VCaP (cell line): Measurements from ENCODE around the gene SF3B4.

ENCODE experiments used
- H3K27ac ChIP-seq: fragments of 450-650 bp; 2 replicates; pipeline ENCODE4 v1.5.1; 2017
- CTCF ChIP-seq: fragments of 450-650 bp; conservative IDR thresholded peaks from 2 replicates; pipeline ENCODE4 v1.5.1; 2017; ENCODE audit warnings: mild to moderate bottlenecking, moderate library complexity

The SF3B4 gene

GRCh38 chr1:149903836-149904491 is 23.6 kb downstream of the SF3B4 start:
- TF ChIP-seq CTCF, result no peak
- H3K27ac ChIP-seq, result no peak overlapping the region

GRCh38 chr1:149899460-149900284 is 27.9 kb downstream of the SF3B4 start, which contains the start of gene BOLA1:
TSS of gene BOLA1 (plus strand) at chr1:149899568. CDS start at chr1:149900060, 492 bp downstream.
- TF ChIP-seq CTCF, result no peak
- H3K27ac ChIP-seq, result peak within 1 kb of the TSS; percentile 60

- no peak overlapping the region for H3K27ac ChIP-seq
- TF ChIP-seq CTCF, result no peak
These were observed 31.0 kb downstream of the SF3B4 start for GRCh38 chr1:149896575-149896974.

GRCh38 chr1:149888999-149889289 is 38.7 kb downstream of the SF3B4 start:
- H3K27ac ChIP-seq, result peak overlapping the region; percentile 90

GRCh38 chr1:149888247-149888998 is 39.2 kb downstream of the SF3B4 start:
- peak overlapping the region; percentile 90 for H3K27ac ChIP-seq
- peak; percentile 72 for TF ChIP-seq CTCF

More at GRCh38 chr1:149888999-149889289, 38.7 kb downstream of the SF3B4 start:
- TF ChIP-seq CTCF, result no peak

- TF ChIP-seq CTCF, result no peak
These were observed 40.0 kb downstream of the SF3B4 start for GRCh38 chr1:149887456-149888246.

GRCh38 chr1:149887196-149887455 is 40.5 kb downstream of the SF3B4 start:
- H3K27ac ChIP-seq, result peak overlapping the region; percentile 90

More at GRCh38 chr1:149887456-149888246, 40.0 kb downstream of the SF3B4 start:
- peak overlapping the region; percentile 90 for H3K27ac ChIP-seq
